Activated B cell treated with CpG ODN at 0.5 μM for 24 hours (primary cell): ENCODE measurements around the gene CERK. TPM values are rescaled to one million over a fixed set of nuclear protein-coding genes. Genes with fewer than 3 reads are reported as not detected.

ENCODE experiments used
- ATAC-seq: fragments of 200-7000 bp; cut with Tn5 transposase; one replicate; pipeline ENCODE4 v1.10.0; 2021; ENCODE audit warnings: low read depth, mild to moderate bottlenecking, moderate library complexity
- CTCF ChIA-PET: fragments of 350-600 bp; sonication (Branson Sonifier 250); formaldehyde crosslinking; loops from one replicate; lab custom pipeline; 2021; ENCODE audit warnings: antibody characterized with exemption; lab: Charles Lee
- POLR2A ChIA-PET: fragments of 350-600 bp; sonication (Branson Sonifier 250); formaldehyde crosslinking; loops from one replicate; lab custom pipeline; 2021; ENCODE audit warnings: antibody characterized with exemption; lab: Charles Lee
- DNase-seq: peaks from one replicate; pipeline ENCODE4 v3.0.0; 2022
- H3K27ac Mint-ChIP-seq: one replicate; pipeline ENCODE4 v1.8.0; 2020; ENCODE audit warnings: mixed read lengths
- H3K27me3 Mint-ChIP-seq: one replicate; pipeline ENCODE4 v1.8.0; 2021; ENCODE audit warnings: mixed read lengths
- H3K36me3 Mint-ChIP-seq: one replicate; pipeline ENCODE4 v1.8.0; 2021; ENCODE audit warnings: low read depth, mixed read lengths
- H3K4me1 Mint-ChIP-seq: one replicate; pipeline ENCODE4 v1.8.0; 2021; ENCODE audit warnings: mixed read lengths
- H3K4me3 Mint-ChIP-seq: one replicate; pipeline ENCODE4 v1.8.0; 2020; ENCODE audit warnings: mild to moderate bottlenecking, mixed read lengths
- H3K9me3 Mint-ChIP-seq: one replicate; pipeline ENCODE4 v1.8.0; 2020; ENCODE audit warnings: mixed read lengths
- CTCF ChIP-seq: fragments of 200-600 bp; IDR thresholded peaks from one replicate; pipeline ENCODE4 v1.8.0; 2022; ENCODE audit warnings: antibody characterized with exemption, mild to moderate bottlenecking
- intact Hi-C: fragments of 100-400 bp; cut with micrococcal nuclease; formaldehyde crosslinking; loops from one replicate; pipeline ENCODE4 v1.15.1; 2024
- total RNA-seq: library from RNA; stranded (reverse); gene quantifications from 2 replicates; pipeline ENCODE4 v1.2.3, GENCODE V29; 2022

The CERK gene
- total RNA-seq, 1 donor from 2014 or later: 13.8 TPM

DNA sequence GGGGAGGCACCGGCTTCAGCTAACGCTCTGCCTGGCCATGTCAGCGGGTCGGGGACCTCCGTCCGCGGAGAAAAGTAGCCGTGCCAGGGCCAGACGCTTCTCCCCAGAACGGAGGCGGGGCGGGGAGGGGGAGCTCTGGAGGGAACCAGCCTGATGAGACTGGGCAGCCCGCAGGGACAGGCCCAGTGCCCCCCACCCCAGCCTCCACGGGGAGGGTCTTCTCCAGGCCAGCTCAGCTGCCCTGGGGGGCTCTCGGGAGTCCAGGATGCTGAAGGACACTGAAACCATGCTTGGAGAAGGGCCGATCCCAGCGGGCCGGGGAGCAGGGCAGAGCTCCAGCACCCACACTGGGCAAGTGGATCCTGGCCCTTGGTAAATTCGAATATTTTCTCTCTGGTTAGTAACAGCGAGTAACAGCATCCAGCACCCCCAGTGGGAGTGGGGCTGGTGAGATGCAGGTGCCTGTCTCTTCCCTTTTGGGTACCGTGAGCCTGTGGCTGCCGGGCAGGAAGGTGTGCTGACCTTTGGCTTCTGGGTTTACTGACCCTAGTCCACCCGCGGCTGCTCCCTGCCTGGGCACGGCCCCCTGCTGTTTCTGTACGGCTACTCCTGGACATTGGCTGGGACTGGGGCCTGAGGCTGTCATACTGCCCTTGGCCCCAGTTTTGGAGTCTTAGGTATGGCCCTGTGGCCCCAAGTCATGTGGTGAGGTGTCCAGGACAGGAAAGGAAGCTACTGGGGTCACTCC, 82.0 kb downstream of the CERK start:
- DNase-seq (no peak), ATAC-seq (no peak)
- H3K4me1 Mint-ChIP-seq: peaks cover 30% of the 10 kb centered on the region
- H3K9me3 Mint-ChIP-seq: no peaks in the 10 kb centered on the region
- no peak overlapping the region for H3K4me3 Mint-ChIP-seq
- H3K27ac Mint-ChIP-seq: no peak overlapping the region
- H3K27me3 Mint-ChIP-seq: no peaks in the 10 kb centered on the region
- intact Hi-C loops: no loop called here
- ChIA-PET POLR2A (no interaction called here), CTCF (interaction anchor here (0.6 to 1.1 kb wide), 2 partner anchors 33 to 103 kb away, joined by 3 to 4 read pairs; no protein-coding TSS in a partner anchor)
- no peak for TF ChIP-seq CTCF
- H3K36me3 Mint-ChIP-seq: peaks cover 17% of the 10 kb centered on the region

GRCh38 chr22:46654927-46655595, 83.0 kb downstream of the CERK start:
- Mint-ChIP-seq H3K27ac (no peak overlapping the region), H3K4me1 (peaks cover 37% of the 10 kb centered on the region), H3K27me3 (no peaks in the 10 kb centered on the region), H3K9me3 (no peaks in the 10 kb centered on the region), H3K36me3 (peaks cover 13% of the 10 kb centered on the region), H3K4me3 (no peak overlapping the region)
- ChIA-PET CTCF (interaction anchor here (0.6 to 1.1 kb wide), 2 partner anchors 32 to 104 kb away, joined by 3 to 4 read pairs; no protein-coding TSS in a partner anchor), POLR2A (no interaction called here)
- no peak for DNase-seq
- ATAC-seq: no peak
- intact Hi-C loops: no loop called here
- no peak for TF ChIP-seq CTCF

DNA sequence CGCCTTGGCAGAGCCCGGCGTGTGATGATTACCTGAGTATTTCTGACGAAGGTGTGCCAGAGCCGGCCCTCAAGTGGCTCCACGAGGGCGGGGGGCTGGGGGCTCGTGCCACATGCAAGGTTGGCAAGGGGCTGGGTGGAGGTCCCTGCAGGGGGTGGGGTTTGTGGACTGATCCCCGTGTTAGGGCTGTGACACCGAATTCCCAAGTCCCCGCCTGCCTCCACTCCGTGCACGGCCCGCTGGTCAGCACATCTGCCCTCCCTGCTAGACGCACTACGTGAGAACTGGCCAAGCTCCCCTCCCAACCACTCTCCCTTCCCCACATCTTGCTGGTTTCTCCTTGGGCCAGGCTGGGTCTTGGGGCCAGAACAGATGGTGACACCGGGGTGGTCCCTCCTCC, 83.6 kb downstream of the CERK start:
- Mint-ChIP-seq H3K36me3 (peaks cover 11% of the 10 kb centered on the region), H3K27me3 (no peaks in the 10 kb centered on the region), H3K9me3 (no peaks in the 10 kb centered on the region), H3K4me1 (peaks cover 43% of the 10 kb centered on the region), H3K27ac (no peak overlapping the region), H3K4me3 (no peak overlapping the region)
- ATAC-seq (no peak), DNase-seq (no peak)
- intact Hi-C loops: no loop called here
- CTCF ChIA-PET: no interaction called here
- TF ChIP-seq CTCF: no peak
- POLR2A ChIA-PET: no interaction called here

- no peak overlapping the region for H3K4me3 Mint-ChIP-seq
- H3K4me1 Mint-ChIP-seq: peaks cover 47% of the 10 kb centered on the region
- no peaks in the 10 kb centered on the region for H3K27me3 Mint-ChIP-seq
- no peak overlapping the region for H3K27ac Mint-ChIP-seq
- H3K36me3 Mint-ChIP-seq: peaks cover 5% of the 10 kb centered on the region
- H3K9me3 Mint-ChIP-seq: no peaks in the 10 kb centered on the region
- ChIA-PET CTCF (interaction anchor here (1.8 kb wide), 1 partner anchor 90 kb away, joined by 5 read pairs; no protein-coding TSS in a partner anchor), POLR2A (no interaction called here)
- intact Hi-C loops: no loop called here
- ATAC-seq (peak; percentile 31), DNase-seq (no peak)
- no peak for TF ChIP-seq CTCF
These were observed 84.5 kb downstream of the CERK start for GRCh38 chr22:46653596-46653995.

GRCh38 chr22:46652847-46653331, 85.2 kb downstream of the CERK start:
- Mint-ChIP-seq H3K4me1 (peaks cover 53% of the 10 kb centered on the region), H3K4me3 (no peak overlapping the region), H3K27ac (no peak overlapping the region), H3K9me3 (no peaks in the 10 kb centered on the region), H3K27me3 (no peaks in the 10 kb centered on the region), H3K36me3 (peaks cover 2% of the 10 kb centered on the region)
- no peak for TF ChIP-seq CTCF
- ChIA-PET POLR2A (no interaction called here), CTCF (interaction anchor here (1.8 kb wide), 1 partner anchor 89 kb away, joined by 5 read pairs; no protein-coding TSS in a partner anchor)
- ATAC-seq (no peak), DNase-seq (no peak)
- intact Hi-C loops: no loop called here
